Measurements from ENCODE around the gene LRFN5. TPM values are rescaled to one million over a fixed set of nuclear protein-coding genes. Genes with fewer than 3 reads are reported as not detected.

The LRFN5 gene
- total and polyA plus RNA-seq, 10 of the 15 experiments (the other 5 are each of a cell fraction or from before 2014, with no cell fraction given): 0.06 to 1.2 TPM; not detected in 8

DNA sequence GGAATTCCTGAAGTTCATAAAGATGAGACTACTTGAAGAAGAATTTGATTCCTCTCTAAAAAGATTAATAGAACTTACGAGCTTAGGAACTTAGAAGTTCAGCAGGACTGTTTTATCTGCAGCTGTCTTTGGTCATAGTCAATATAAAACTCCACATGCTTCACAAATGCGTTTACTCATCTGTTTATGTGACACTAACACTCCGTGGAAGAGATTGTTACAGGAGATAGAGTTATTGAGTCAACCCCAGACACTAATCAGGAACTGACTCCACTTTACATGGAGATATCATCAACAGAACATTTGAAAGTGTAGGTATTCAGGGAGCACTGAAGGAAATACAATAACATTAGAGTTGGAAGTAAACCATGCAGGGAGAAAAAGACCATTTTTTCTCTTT, 92.8 kb downstream of the LRFN5 start (continued):
- TF ChIP-seq TCF3 (IDR thresholded peaks at IDR 0.05; ENCODE audit: borderline replicate concordance, insufficient read depth, low read depth, low read length): no peak
- TF ChIP-seq CBX3 (IDR thresholded peaks at IDR 0.05; ENCODE audit: borderline replicate concordance, low read depth): no peak
- no peak for TF ChIP-seq HCFC1 (IDR thresholded peaks at IDR 0.05; ENCODE audit: low read length)
- no peak for TF ChIP-seq BCL11A (IDR thresholded peaks at IDR 0.05; ENCODE audit: low read depth, low read length)

GRCh38 chr14:41718477-41719166, 111.9 kb downstream of the LRFN5 start:
- no peaks in the 10 kb centered on the region for H3K79me2 ChIP-seq (ENCODE audit: control insufficient read depth, insufficient read depth, low read length)
- DNase-seq (ENCODE audit: low read depth, low spot score): no peak
- no peak for ATAC-seq
- intact Hi-C loops (cut with micrococcal nuclease; ENCODE audit: unreplicated experiment) (no loop called here), in situ Hi-C loops (cut with MboI) (no loop called here)
- H3K9me3 ChIP-seq (replicated peaks; ENCODE audit: control insufficient read depth, insufficient read depth, low read length): no peaks in the 10 kb centered on the region
- 0% methylated on average over 5 of the region's 5 CpGs for WGBS (ENCODE audit: insufficient coverage, insufficient replicate concordance, low lambda C conversion rate, missing lambda C conversion rate)
- ChIA-PET CTCF (no interaction called here), RAD21 (ENCODE audit: unreplicated experiment) (no interaction called here), SMC1A (ENCODE audit: uncharacterized antibody, unreplicated experiment) (no interaction called here), POLR2A (no interaction called here)
- H3K27ac ChIP-seq (ENCODE audit: control insufficient read depth, insufficient read depth): no peak overlapping the region
- no peak for TF ChIP-seq BHLHE40 (IDR thresholded peaks at IDR 0.05; ENCODE audit: borderline replicate concordance in 1 of 2, low read depth in 2 of 2, low read length in 1 of 2)
- FAIRE-seq: no peak
- no peaks in the 10 kb centered on the region for H3K4me1 ChIP-seq (ENCODE audit: control insufficient read depth, insufficient read depth, low read length)
- no peaks in the 10 kb centered on the region for H3K36me3 ChIP-seq (ENCODE audit: control insufficient read depth in 2 of 2, insufficient read depth in 2 of 2, low read length in 1 of 2)
- H3K27me3 ChIP-seq (replicated peaks in 1 of 2; ENCODE audit: control insufficient read depth in 2 of 2, insufficient read depth in 2 of 2, low read length in 1 of 2): no peaks in the 10 kb centered on the region
- H3K4me2 ChIP-seq (ENCODE audit: control insufficient read depth, insufficient read depth): no peak overlapping the region
- no peaks in the 10 kb centered on the region for H4K20me1 ChIP-seq (ENCODE audit: control insufficient read depth, insufficient read depth)
- H2AFZ ChIP-seq (ENCODE audit: control insufficient read depth, low read depth, low read length): no peak overlapping the region
- H3K4me3 ChIP-seq: no peak overlapping the region
- no peak overlapping the region for H3K9ac ChIP-seq (ENCODE audit: control insufficient read depth, insufficient read depth, low read length)
- BruUV-seq (replicated peaks): no TSS peak

GRCh38 chr14:41739203-41739602, 132.5 kb downstream of the LRFN5 start:
- ATAC-seq (no peak), FAIRE-seq (no peak), DNase-seq (ENCODE audit: low read depth, low spot score) (no peak)
- H3K4me2 ChIP-seq (ENCODE audit: control insufficient read depth, insufficient read depth): no peak overlapping the region
- 13% methylated on average over 1 of the region's 1 CpG for WGBS (ENCODE audit: insufficient coverage, insufficient replicate concordance, low lambda C conversion rate, missing lambda C conversion rate)
- intact Hi-C loops (cut with micrococcal nuclease; ENCODE audit: unreplicated experiment): no loop called here
- no peaks in the 10 kb centered on the region for H3K36me3 ChIP-seq (ENCODE audit: control insufficient read depth in 2 of 2, insufficient read depth in 2 of 2, low read length in 1 of 2)
- in situ Hi-C loops (cut with MboI): no loop called here
- H2AFZ ChIP-seq (ENCODE audit: control insufficient read depth, low read depth, low read length): no peak overlapping the region
- ChIA-PET RAD21 (ENCODE audit: unreplicated experiment) (no interaction called here), SMC1A (ENCODE audit: uncharacterized antibody, unreplicated experiment) (no interaction called here), CTCF (no interaction called here), POLR2A (no interaction called here)
- H3K9ac ChIP-seq (ENCODE audit: control insufficient read depth, insufficient read depth, low read length): no peak overlapping the region
- H3K9me3 ChIP-seq (replicated peaks; ENCODE audit: control insufficient read depth, insufficient read depth, low read length): no peaks in the 10 kb centered on the region
- TF ChIP-seq, protein P1, sequence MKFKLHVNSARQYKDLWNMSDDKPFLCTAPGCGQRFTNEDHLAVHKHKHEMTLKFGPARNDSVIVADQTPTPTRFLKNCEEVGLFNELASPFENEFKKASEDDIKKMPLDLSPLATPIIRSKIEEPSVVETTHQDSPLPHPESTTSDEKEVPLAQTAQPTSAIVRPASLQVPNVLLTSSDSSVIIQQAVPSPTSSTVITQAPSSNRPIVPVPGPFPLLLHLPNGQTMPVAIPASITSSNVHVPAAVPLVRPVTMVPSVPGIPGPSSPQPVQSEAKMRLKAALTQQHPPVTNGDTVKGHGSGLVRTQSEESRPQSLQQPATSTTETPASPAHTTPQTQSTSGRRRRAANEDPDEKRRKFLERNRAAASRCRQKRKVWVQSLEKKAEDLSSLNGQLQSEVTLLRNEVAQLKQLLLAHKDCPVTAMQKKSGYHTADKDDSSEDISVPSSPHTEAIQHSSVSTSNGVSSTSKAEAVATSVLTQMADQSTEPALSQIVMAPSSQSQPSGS (IDR thresholded peaks at IDR 0.05; ENCODE audit: low read length): no peak
- TF ChIP-seq SMAD1 (IDR thresholded peaks at IDR 0.05; ENCODE audit: low read depth, partially characterized antibody): no peak
- TF ChIP-seq, protein P2, sequence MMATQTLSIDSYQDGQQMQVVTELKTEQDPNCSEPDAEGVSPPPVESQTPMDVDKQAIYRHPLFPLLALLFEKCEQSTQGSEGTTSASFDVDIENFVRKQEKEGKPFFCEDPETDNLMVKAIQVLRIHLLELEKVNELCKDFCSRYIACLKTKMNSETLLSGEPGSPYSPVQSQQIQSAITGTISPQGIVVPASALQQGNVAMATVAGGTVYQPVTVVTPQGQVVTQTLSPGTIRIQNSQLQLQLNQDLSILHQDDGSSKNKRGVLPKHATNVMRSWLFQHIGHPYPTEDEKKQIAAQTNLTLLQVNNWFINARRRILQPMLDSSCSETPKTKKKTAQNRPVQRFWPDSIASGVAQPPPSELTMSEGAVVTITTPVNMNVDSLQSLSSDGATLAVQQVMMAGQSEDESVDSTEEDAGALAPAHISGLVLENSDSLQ (IDR thresholded peaks at IDR 0.05): no peak
- no peak for TF ChIP-seq RAD51 (IDR thresholded peaks at IDR 0.05)
- H3K4me1 ChIP-seq (ENCODE audit: control insufficient read depth, insufficient read depth, low read length): no peaks in the 10 kb centered on the region
- H3K79me2 ChIP-seq (ENCODE audit: control insufficient read depth, insufficient read depth, low read length): no peaks in the 10 kb centered on the region
- H4K20me1 ChIP-seq (ENCODE audit: control insufficient read depth, insufficient read depth): no peaks in the 10 kb centered on the region
- no peaks in the 10 kb centered on the region for H3K27me3 ChIP-seq (replicated peaks in 1 of 2; ENCODE audit: control insufficient read depth in 2 of 2, insufficient read depth in 2 of 2, low read length in 1 of 2)
- no peak overlapping the region for H3K4me3 ChIP-seq
- no peak overlapping the region for H3K27ac ChIP-seq (ENCODE audit: control insufficient read depth, insufficient read depth)
- BruUV-seq (replicated peaks): no TSS peak

All from GM12878 (cell line).